ENCODE results near the gene KCNS3. TPM values are rescaled to one million over a fixed set of nuclear protein-coding genes. Genes with fewer than 3 reads are reported as not detected.
A peak's percentile ranks its signal among the peaks of the same experiment; 100 is the strongest.

Gene KCNS3
- total and polyA plus RNA-seq, 2 donors (not counting 1 experiment from before 2014, with no cell fraction given), result 3.0 to 6.3 TPM

GRCh38 chr2:17879913-17880274, 1.4 kb downstream of the KCNS3 start:
- no peaks in the 10 kb centered on the region for H4K20me1 ChIP-seq (ENCODE audit: control insufficient read depth, extremely low read depth, insufficient read depth, low read length)
- H3K4me1 ChIP-seq (ENCODE audit: control insufficient read depth, extremely low read depth, insufficient read depth, low read length), result peaks cover 5% of the 10 kb centered on the region
- H3K27ac ChIP-seq (ENCODE audit: insufficient read depth, low read length), result no peak overlapping the region
- H3K4me2 ChIP-seq (ENCODE audit: extremely low read depth, insufficient read depth, low read length), result no peak overlapping the region
- no peak overlapping the region for H3K9ac ChIP-seq (ENCODE audit: insufficient read depth, low read length)
- no peaks in the 10 kb centered on the region for H3K79me2 ChIP-seq (ENCODE audit: control insufficient read depth, insufficient read depth, low read length)
- DNase-seq (ENCODE audit: low read depth in 2 of 2), result no peak
- no peaks in the 10 kb centered on the region for H3K36me3 ChIP-seq (ENCODE audit: control insufficient read depth, insufficient read depth, low read length)
- no peak overlapping the region for H2AFZ ChIP-seq (ENCODE audit: low read length)
- TF ChIP-seq EZH2 (IDR thresholded peaks at IDR 0.05; ENCODE audit: low read length, missing control alignments), result no peak
- TF ChIP-seq CTCF (conservative IDR thresholded peaks at IDR 0.05 in 1 of 2, IDR thresholded peaks at IDR 0.05 in 1 of 2; ENCODE audit: low read depth in 1 of 2, low read length in 2 of 2), result no peak
- H3K4me3 ChIP-seq (replicated peaks in 1 of 4; ENCODE audit: control extremely low read depth in 1 of 4, insufficient read depth in 1 of 4, low read depth in 3 of 4, low read length in 4 of 4), result peak overlapping the region in 1 of 4 experiments; percentile 68
- peaks cover 21% of the 10 kb centered on the region for H3K27me3 ChIP-seq (ENCODE audit: control insufficient read depth, insufficient read depth, low read length)
- no peaks in the 10 kb centered on the region for H3K9me3 ChIP-seq (ENCODE audit: control insufficient read depth, insufficient read depth, low read depth, low read length)

GRCh38 chr2:17892770-17893534, 14.5 kb downstream of the KCNS3 start:
- no peaks in the 10 kb centered on the region for H3K27me3 ChIP-seq (ENCODE audit: control insufficient read depth, insufficient read depth, low read length)
- no peak overlapping the region for H2AFZ ChIP-seq (ENCODE audit: low read length)
- no peak overlapping the region for H3K27ac ChIP-seq (ENCODE audit: insufficient read depth, low read length)
- no peak overlapping the region for H3K4me3 ChIP-seq (replicated peaks in 1 of 4; ENCODE audit: control extremely low read depth in 1 of 4, insufficient read depth in 1 of 4, low read depth in 3 of 4, low read length in 4 of 4)
- TF ChIP-seq EZH2 (IDR thresholded peaks at IDR 0.05; ENCODE audit: low read length, missing control alignments), result no peak
- TF ChIP-seq CTCF (conservative IDR thresholded peaks at IDR 0.05 in 1 of 2, IDR thresholded peaks at IDR 0.05 in 1 of 2; ENCODE audit: low read depth in 1 of 2, low read length in 2 of 2), result no peak
- H3K4me1 ChIP-seq (ENCODE audit: control insufficient read depth, extremely low read depth, insufficient read depth, low read length), result no peaks in the 10 kb centered on the region
- no peaks in the 10 kb centered on the region for H3K79me2 ChIP-seq (ENCODE audit: control insufficient read depth, insufficient read depth, low read length)
- no peak overlapping the region for H3K4me2 ChIP-seq (ENCODE audit: extremely low read depth, insufficient read depth, low read length)
- no peak for DNase-seq (ENCODE audit: low read depth in 2 of 2)
- no peak overlapping the region for H3K9ac ChIP-seq (ENCODE audit: insufficient read depth, low read length)
- H4K20me1 ChIP-seq (ENCODE audit: control insufficient read depth, extremely low read depth, insufficient read depth, low read length), result no peaks in the 10 kb centered on the region
- H3K9me3 ChIP-seq (ENCODE audit: control insufficient read depth, insufficient read depth, low read depth, low read length), result no peaks in the 10 kb centered on the region
- no peaks in the 10 kb centered on the region for H3K36me3 ChIP-seq (ENCODE audit: control insufficient read depth, insufficient read depth, low read length)

DNA sequence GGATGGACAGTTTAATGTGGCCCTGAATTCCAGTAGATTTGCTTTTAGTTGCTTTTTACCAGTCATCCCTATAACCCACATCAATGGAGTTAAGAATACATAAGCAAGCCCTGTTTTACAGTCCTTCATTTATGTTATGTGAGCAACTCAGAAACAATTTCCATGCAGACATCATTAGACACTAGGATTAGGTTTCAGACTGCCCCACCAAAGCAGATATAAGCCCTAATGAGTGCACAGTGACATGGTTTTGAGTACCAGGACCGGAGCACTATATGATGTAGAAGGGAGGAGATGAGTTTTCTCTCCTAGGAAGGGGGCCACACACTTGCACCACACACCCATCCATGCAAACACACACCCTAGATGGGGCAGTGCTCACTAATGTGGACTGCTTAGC, 15.5 kb downstream of the KCNS3 start:
- no peaks in the 10 kb centered on the region for H3K4me1 ChIP-seq (ENCODE audit: control insufficient read depth, extremely low read depth, insufficient read depth, low read length)
- no peaks in the 10 kb centered on the region for H3K36me3 ChIP-seq (ENCODE audit: control insufficient read depth, insufficient read depth, low read length)
- TF ChIP-seq EZH2 (IDR thresholded peaks at IDR 0.05; ENCODE audit: low read length, missing control alignments) (no peak), CTCF (conservative IDR thresholded peaks at IDR 0.05 in 1 of 2, IDR thresholded peaks at IDR 0.05 in 1 of 2; ENCODE audit: low read depth in 1 of 2, low read length in 2 of 2) (no peak)
- no peaks in the 10 kb centered on the region for H3K27me3 ChIP-seq (ENCODE audit: control insufficient read depth, insufficient read depth, low read length)
- no peaks in the 10 kb centered on the region for H3K9me3 ChIP-seq (ENCODE audit: control insufficient read depth, insufficient read depth, low read depth, low read length)
- H3K4me3 ChIP-seq (replicated peaks in 1 of 4; ENCODE audit: control extremely low read depth in 1 of 4, insufficient read depth in 1 of 4, low read depth in 3 of 4, low read length in 4 of 4), result no peak overlapping the region
- H3K79me2 ChIP-seq (ENCODE audit: control insufficient read depth, insufficient read depth, low read length), result no peaks in the 10 kb centered on the region
- no peak overlapping the region for H3K9ac ChIP-seq (ENCODE audit: insufficient read depth, low read length)
- H4K20me1 ChIP-seq (ENCODE audit: control insufficient read depth, extremely low read depth, insufficient read depth, low read length), result no peaks in the 10 kb centered on the region
- H3K4me2 ChIP-seq (ENCODE audit: extremely low read depth, insufficient read depth, low read length), result no peak overlapping the region
- no peak overlapping the region for H2AFZ ChIP-seq (ENCODE audit: low read length)
- no peak overlapping the region for H3K27ac ChIP-seq (ENCODE audit: insufficient read depth, low read length)
- DNase-seq (ENCODE audit: low read depth in 2 of 2), result no peak
